GM15510 (cell line): ENCODE data around the gene TEAD1.

Experiments
- POLR2A ChIP-seq: IDR thresholded peaks from 3 replicates; pipeline ENCODE4 v1.6.1; 2011; ENCODE audit warnings: borderline replicate concordance; ENCODE audit not compliant: insufficient read length; ENCODE audit errors: extremely low read depth

The TEAD1 gene

DNA sequence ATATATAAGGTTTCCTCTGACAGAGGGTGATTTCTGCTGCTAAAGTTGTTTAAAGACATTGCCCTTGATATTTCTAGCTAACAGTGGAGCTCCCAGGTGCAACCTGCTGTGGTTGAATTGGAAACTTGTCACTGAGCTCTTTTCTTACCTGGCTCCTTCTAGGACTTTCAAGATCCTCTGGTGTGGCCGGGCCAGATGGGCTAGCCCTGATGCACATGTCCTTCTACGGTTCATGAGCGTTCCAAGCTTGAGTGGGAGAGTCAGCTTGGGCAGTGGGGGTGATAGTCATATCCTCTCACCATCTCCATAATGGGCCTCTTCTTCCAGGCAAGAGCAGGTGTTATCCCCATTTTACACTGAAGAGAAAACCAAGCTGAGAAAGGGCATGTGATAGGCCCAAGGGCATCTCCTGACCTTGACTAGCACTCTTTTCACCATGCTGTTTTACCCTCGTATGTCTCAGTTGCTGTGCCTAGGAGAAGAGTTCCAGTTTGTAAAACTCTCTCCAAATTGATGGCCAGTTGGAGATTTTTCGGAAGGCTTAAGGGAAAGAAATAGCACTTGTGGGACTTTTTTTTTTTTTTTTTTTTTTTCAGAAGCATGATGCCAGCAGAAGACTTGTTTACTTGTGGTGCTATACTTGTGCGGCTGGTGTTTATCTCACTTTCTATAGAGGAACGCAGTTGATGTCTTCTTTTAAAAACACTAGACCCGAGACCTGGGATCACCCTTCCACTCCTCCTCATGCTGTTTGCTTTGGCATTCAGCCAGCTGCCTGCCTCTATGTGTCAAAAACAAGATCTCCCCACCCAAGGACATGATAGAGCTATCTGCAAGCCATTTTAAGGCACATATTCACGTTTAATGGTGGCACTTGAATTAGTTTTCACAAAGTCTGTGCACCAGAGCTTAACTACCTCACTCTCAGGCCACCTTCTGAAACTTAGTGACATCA lies 32.6 kb downstream of the TEAD1 start:
- TF ChIP-seq POLR2A: no peak

DNA sequence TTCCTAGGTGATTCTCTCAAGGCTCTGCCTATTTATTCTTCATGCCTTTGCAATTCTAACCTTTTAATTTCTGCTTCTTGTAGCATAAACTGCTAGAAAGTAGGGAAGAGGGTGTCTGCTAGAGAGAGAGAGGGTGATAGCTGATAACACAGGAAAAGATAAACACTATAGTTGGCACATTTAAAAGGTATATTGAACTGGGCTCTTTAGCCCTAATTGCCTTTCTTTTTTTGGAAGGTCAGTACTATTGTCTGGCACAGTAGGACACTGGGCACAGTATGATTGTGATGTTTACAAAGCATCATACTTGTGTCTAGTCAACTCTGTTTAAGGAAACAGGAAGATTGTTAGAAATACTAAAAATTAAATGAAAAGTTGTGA lies 33.3 kb downstream of the TEAD1 start:
- TF ChIP-seq POLR2A: no peak

DNA sequence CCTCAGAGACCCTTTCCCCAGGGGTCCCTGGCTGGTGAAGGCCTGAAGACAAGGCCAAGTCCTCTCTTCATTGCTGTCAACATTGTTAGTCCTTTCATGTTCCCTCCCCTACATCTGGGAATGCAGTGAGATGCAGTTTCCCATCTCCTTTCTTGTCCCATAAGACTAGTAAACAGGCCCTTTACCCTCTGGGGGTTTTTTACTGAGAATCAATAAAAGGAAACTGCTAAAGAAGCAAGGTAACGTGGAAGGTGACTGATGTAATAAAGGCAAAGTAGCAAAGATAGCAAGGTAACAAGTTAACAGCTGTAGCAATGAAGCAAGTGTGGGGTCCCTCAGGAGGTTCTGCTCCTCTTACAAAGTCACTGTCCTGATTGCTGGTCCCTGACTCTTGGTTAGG lies 37.3 kb downstream of the TEAD1 start:
- TF ChIP-seq POLR2A: no peak

GRCh38 chr11:12712132-12712531 lies 37.9 kb downstream of the TEAD1 start:
- no peak for TF ChIP-seq POLR2A

DNA sequence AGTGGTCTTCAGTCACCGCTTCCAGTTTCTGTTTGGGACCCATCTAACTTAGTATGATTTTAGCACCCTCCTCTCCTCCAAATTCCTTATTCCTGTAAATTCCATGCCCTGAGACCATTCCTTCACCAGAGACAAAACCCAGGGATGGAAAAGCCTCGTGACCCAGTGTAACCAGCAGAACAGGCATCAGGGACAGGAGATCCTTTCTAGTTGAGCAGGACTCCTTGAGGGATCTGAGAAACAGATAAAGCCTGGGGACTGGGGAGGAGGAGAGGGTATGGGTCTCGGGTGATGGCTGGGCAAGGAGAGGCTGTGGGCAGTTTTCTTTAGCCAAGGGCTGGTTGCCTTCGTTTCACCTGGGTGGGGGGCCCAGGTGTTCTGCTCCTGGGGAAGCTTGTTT lies 40.9 kb downstream of the TEAD1 start:
- no peak for TF ChIP-seq POLR2A

DNA sequence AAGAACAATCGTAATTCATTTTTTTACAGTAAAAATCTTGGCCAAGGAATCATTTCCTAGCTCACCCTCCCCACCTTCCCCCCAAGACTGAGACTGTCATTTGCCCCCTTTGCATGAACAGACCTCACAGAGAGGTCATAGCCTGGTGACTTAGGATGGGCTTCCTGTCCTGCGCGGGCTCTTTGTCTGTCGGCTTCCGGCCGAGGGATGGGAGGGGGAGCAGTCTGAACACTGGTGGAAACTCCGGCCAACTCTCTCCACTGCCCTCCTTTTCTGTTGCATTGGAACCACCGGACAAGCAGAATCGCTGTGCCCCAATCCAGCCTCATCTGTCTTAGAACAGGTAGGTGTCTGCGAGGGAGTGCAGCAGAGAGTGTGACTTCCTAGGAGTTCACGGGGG lies 41.7 kb downstream of the TEAD1 start:
- no peak for TF ChIP-seq POLR2A

GRCh38 chr11:12716816-12717215 lies 42.6 kb downstream of the TEAD1 start:
- TF ChIP-seq POLR2A: no peak

GRCh38 chr11:12717851-12718291 lies 43.6 kb downstream of the TEAD1 start:
- TF ChIP-seq POLR2A: no peak

DNA sequence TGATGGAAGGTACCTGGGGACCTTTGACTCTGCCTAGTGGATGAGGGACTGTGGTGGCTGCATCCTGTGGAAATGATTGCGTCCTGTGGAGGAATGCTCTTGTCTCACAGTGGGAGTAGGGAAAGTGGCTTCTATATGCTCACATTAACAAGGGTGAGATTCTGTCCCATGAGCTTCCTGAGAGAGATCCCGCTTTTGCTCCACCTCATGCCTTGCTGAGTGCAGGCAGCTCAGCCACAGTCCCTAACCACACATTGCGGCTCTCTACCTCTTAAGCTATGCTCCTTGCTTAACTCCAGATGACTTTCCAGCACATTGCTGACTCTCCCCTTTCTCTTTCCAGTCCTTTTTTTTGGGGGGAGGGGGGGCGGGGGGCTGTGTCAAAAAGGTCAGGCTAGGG lies 45.0 kb downstream of the TEAD1 start:
- TF ChIP-seq POLR2A: no peak

DNA sequence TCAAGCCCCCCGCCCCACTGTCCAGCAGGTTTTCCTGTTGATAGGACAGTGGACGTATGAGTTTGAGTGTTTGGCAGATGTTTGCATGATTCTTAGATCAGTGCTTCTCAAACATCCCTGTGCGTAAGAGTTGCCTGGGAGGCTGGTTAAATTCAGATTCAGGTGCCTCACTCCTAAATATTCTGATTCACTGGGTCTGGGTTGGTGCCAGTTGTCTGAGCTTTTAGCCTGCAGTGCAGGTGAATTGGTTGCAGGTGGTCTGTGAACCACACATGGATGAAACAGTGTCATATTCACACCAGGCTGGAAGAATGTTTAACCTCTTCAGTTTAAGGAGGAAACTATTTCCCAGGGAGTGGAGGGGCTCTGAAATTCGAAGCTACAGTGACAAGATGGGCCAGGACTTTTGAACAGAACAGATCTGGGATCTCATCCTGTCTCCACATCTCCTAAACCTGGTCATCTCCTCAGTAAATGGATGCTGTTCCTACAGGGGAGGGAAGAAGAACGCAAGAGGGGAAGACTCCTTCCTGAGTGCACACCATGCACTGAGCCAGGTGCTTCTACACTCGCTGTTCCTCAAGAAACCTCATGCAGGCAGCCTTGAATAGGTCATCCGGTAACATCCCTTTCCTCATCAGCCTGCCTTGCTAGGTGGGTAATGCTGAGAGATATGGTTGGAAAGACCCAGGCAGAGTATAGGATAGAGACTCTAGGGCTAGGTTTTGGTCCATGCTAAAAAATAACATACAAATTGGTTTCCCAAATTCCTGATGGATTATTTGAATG lies 47.8 kb downstream of the TEAD1 start:
- no peak for TF ChIP-seq POLR2A

DNA sequence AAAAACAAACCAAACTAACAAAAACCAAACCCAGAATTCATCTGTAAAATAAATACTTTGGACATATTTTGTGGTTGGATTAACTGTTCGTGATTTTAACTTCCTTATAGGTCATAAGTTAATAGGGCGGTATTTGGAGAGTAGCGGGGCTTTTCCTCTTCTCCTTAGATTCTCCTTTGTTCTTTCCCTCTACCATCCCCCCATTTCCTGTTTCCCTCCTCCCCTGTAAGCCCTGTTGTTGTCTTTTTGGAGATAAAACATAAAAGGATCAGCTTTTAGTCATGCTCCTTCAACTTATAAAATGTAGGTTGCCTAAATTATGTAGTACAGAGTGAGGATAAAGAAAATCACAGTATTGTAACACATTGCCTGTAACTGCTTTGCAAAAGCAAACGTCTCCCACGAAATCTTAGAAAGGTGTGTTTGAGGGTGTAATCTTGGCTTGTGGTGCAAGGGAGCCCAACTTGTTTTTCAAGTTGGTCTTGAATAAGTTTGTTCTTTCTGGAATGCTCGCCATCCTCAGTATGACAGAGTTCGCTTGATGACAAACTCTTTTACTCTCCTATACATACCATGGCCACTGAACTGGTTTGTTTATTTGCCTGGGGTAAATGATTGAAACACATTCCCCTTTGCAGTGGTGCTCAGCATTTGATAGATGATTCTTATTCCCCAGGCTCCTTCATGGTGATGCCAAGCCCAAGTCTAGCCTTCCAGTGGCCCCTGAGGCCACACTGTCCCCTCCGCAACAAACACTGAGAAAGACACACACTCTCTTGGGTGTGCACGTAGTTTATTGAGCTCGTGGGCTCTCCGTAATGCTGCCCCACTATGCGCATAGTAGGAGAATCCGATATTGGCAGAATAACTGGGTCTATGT lies 49.4 kb downstream of the TEAD1 start:
- TF ChIP-seq POLR2A: no peak

DNA sequence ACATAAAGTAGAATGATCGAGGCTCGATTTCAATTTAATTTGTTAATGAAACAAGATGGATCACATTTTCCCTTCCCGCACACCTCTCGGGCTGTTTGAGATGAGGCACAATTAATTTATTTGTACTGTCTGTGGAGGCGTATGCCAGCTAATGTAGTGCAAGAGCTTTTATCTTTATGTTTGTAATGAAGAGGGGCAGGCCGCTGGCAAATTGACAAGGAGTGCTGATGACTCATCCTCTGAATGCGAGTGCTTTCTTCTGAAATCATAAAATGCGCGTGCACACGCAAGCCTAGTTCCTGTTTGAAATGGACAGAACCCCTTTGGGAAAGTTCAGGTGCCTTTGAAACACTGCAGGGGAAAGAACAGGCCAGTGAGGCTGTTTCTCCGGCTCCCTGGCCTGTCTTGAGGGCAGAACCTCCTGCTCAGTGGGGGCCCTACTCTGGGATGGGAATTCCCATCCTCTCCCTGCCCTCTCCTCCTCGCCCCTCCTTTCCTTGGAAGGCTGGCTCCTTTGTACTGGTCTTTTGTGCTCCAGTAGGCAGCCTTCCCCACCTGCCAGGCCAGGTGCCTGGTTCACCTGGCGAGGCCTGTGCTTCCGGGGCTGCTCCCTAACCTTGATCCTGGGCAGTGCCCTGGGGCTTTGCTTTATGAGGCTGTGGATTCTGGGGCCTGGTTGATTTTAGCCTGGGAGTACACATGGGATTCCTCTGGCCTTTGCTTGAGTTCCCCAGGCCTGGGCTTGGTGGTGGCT lies 50.3 kb downstream of the TEAD1 start:
- no peak for TF ChIP-seq POLR2A

DNA sequence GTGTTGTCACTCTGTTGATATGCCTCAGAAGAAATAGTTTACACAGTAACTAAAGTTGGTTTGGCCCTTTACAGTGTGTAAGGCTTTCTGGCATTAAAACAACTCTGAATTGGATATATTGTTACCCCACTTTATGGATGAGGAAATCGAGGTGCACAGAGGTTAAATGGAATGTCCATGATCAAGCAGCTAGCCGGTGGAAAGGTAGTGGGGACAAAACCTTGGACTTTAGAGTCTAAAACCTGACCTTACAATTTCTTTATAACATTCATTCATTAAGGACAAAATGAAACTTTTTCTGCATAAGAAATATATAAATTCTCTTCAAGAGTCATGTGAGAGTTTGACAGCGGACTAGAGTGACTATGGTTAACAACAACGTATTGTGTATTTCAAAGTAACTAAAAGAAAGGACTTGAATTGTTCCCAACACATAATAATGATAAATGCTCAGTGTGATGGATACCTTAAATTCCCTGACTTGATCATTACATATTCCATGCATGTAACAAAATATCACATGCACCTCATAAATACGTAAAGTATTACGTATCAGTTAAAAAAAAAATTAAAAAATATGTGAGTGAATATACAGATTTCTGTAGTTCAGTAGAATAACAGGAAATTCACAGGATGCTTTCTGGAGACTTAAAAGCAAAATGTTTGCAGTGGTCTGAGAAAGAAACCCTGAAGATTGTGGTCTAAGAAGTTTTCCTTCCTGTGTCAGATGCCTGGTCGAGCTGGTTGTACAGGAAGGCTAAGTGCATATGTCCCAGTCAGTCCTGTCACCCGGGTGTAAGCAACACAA lies 51.0 kb downstream of the TEAD1 start:
- TF ChIP-seq POLR2A: no peak
